HTERT RPE-1 (cell line): Measurements from ENCODE around the gene ZNF778.
"Not testable (repeated sequence)": the region's sequence is repeated elsewhere in the genome, so short reads cannot be mapped to it uniquely, and the experiment has no call there.

Experiments used
- in situ Hi-C: fragments of 300-500 bp; cut with MboI; formaldehyde crosslinking; loops from 4 replicates; pipeline ENCODE4 v1.14.3; 2020; ENCODE audit warnings: low sequenced_read_pairs

The ZNF778 gene

GRCh38 chr16:89210904-89211515 lies 6.5 kb upstream of the ZNF778 start:
- in situ Hi-C loops = no loop called here

- in situ Hi-C loops = no loop called here
Measured at GRCh38 chr16:89216315-89217137, 977 bp upstream of the ZNF778 start.

GRCh38 chr16:89217138-89217387 lies 440 bp upstream of the ZNF778 start:
- in situ Hi-C loops = no loop called here

- in situ Hi-C loops = no loop called here
Measured at GRCh38 chr16:89219365-89219764, 1.9 kb downstream of the ZNF778 start.

GRCh38 chr16:89221604-89222003 lies 4.1 kb downstream of the ZNF778 start:
- in situ Hi-C loops = no loop called here

GRCh38 chr16:89222931-89223330 lies 5.4 kb downstream of the ZNF778 start:
- in situ Hi-C loops = no loop called here

GRCh38 chr16:89224665-89225064 lies 7.2 kb downstream of the ZNF778 start:
- in situ Hi-C loops = no loop called here

- in situ Hi-C loops = no loop called here
Measured at GRCh38 chr16:89230255-89230654, 12.8 kb downstream of the ZNF778 start.

GRCh38 chr16:89232107-89232506 lies 14.6 kb downstream of the ZNF778 start:
- in situ Hi-C loops = no loop called here

GRCh38 chr16:89233678-89234490 lies 16.4 kb downstream of the ZNF778 start:
- in situ Hi-C loops = no loop called here

GRCh38 chr16:89237733-89238132 lies 20.2 kb downstream of the ZNF778 start:
- in situ Hi-C loops = no loop called here

- in situ Hi-C loops = no loop called here
Measured at GRCh38 chr16:89241187-89242007, 23.9 kb downstream of the ZNF778 start.

GRCh38 chr16:89242795-89243200 lies 25.3 kb downstream of the ZNF778 start:
- in situ Hi-C loops = no loop called here

GRCh38 chr16:89243664-89244063 lies 26.2 kb downstream of the ZNF778 start:
- in situ Hi-C loops = no loop called here

- in situ Hi-C loops = not testable (repeated sequence)
Measured at GRCh38 chr16:89244264-89244663, 26.8 kb downstream of the ZNF778 start.

GRCh38 chr16:89244754-89245153 lies 27.3 kb downstream of the ZNF778 start:
- in situ Hi-C loops = no loop called here

GRCh38 chr16:89246383-89246902 lies 28.9 kb downstream of the ZNF778 start:
- in situ Hi-C loops = no loop called here

- in situ Hi-C loops = no loop called here
Measured at GRCh38 chr16:89246903-89247733, 29.6 kb downstream of the ZNF778 start.

- in situ Hi-C loops = not testable (repeated sequence)
Measured at GRCh38 chr16:89247734-89248075, 30.2 kb downstream of the ZNF778 start.
